H1 (cell line): Measurements from ENCODE around the gene KCNV2. TPM values are rescaled to one million over a fixed set of nuclear protein-coding genes. Genes with fewer than 3 reads are reported as not detected.

Experiments used
- CTCF ChIA-PET: fragments of 300-600 bp; sonication (Branson Sonifier 250); formaldehyde crosslinking; loops from one replicate; lab custom pipeline; 2021; ENCODE audit not compliant: partially characterized antibody; lab: Charles Lee
- POLR2A ChIA-PET: fragments of 300-600 bp; sonication (Branson Sonifier 250); formaldehyde crosslinking; loops from one replicate; lab custom pipeline; 2021; ENCODE audit warnings: inconsistent platforms; ENCODE audit not compliant: partially characterized antibody; lab: Charles Lee
- DNase-seq, 2 experiments: peaks; one replicate each; pipeline versions ENCODE4 v3.0.0 to v3.0.0-alpha.2; 2010 to 2022; ENCODE audit warnings: low spot score in 2 of 2, low read depth in 1 of 2, mixed read lengths in 1 of 2
- FAIRE-seq: peaks from 2 replicates; lab custom pipeline; 2011; peaks lifted over from hg19 to GRCh38; lab: Jason Lieb, UNC
- H2AFZ ChIP-seq: 2 replicates; pipeline ENCODE4 v1.8.1; 2012; ENCODE audit warnings: low read length, inconsistent platforms
- H2AK5ac ChIP-seq: 2 replicates; pipeline ENCODE4 v1.6.1; 2013; ENCODE audit warnings: low read depth, low read length
- H2BK120ac ChIP-seq: replicated peaks from 2 replicates; pipeline ENCODE3; 2013; ENCODE audit warnings: low read depth, low read length, inconsistent platforms
- H2BK12ac ChIP-seq: 2 replicates; pipeline ENCODE4 v1.6.1; 2013; ENCODE audit warnings: low read depth, low read length
- H2BK15ac ChIP-seq: 2 replicates; pipeline ENCODE4 v1.6.1; 2013; ENCODE audit warnings: low read length
- H2BK20ac ChIP-seq: 2 replicates; pipeline ENCODE4 v1.6.1; 2013; ENCODE audit warnings: low read length
- H2BK5ac ChIP-seq: 2 replicates; pipeline ENCODE4 v1.6.1; 2013; ENCODE audit warnings: low read depth, low read length
- H3K14ac ChIP-seq: 2 replicates; pipeline ENCODE4 v1.6.1; 2013; ENCODE audit warnings: inconsistent platforms; ENCODE audit not compliant: insufficient read length
- H3K18ac ChIP-seq: 2 replicates; pipeline ENCODE4 v1.6.1; 2013; ENCODE audit warnings: low read length; ENCODE audit errors: extremely low read depth
- H3K23ac ChIP-seq: 2 replicates; pipeline ENCODE4 v1.6.1; 2013; ENCODE audit warnings: inconsistent platforms; ENCODE audit not compliant: insufficient read length
- H3K23me2 ChIP-seq: 2 replicates; pipeline ENCODE4 v1.6.1; 2013; ENCODE audit warnings: low read depth, low read length
- H3K27ac ChIP-seq: 2 replicates; pipeline ENCODE4 v1.6.1; 2011; ENCODE audit warnings: low read depth, low read length, inconsistent platforms
- H3K27me3 ChIP-seq, 4 experiments: replicated peaks in 1 of 4; 1 replicate in 1 of 4; 2 replicates in 3 of 4; pipeline versions ENCODE4 v1.6.1 to v1.8.1; 2011 to 2013; ENCODE audit warnings: low read length in 3 of 4, mild to moderate bottlenecking in 3 of 4, inconsistent platforms in 2 of 4, mixed read lengths in 2 of 4, moderate library complexity in 1 of 4; ENCODE audit not compliant: control insufficient read depth in 3 of 4, insufficient read depth in 3 of 4; ENCODE audit errors: extremely low read depth in 1 of 4
- H3K36me3 ChIP-seq, 4 experiments: 2 replicates each; pipeline versions ENCODE4 v1.6.1 to v1.8.1; 2011 to 2013; ENCODE audit warnings: mild to moderate bottlenecking in 4 of 4, low read length in 3 of 4, moderate library complexity in 2 of 4, control low read depth in 1 of 4, inconsistent platforms in 1 of 4; ENCODE audit not compliant: insufficient read depth in 4 of 4, control insufficient read depth in 2 of 4
- H3K4ac ChIP-seq: replicated peaks from 2 replicates; pipeline ENCODE3; 2013; ENCODE audit warnings: low read length, low read depth, mixed read lengths, inconsistent platforms; ENCODE audit not compliant: insufficient read length
- H3K4me1 ChIP-seq, 4 experiments: replicated peaks in 1 of 4; 1 replicate in 1 of 4; 2 replicates in 3 of 4; pipeline versions ENCODE4 v1.6.1 to v1.8.1; 2011 to 2013; ENCODE audit warnings: low read length in 3 of 4, inconsistent platforms in 2 of 4, mixed read lengths in 1 of 4; ENCODE audit not compliant: insufficient read depth in 4 of 4, control insufficient read depth in 3 of 4
- H3K4me2 ChIP-seq, 2 experiments: 2 replicates each; pipeline versions ENCODE4 v1.6.1 to v1.8.1; 2011 to 2013; ENCODE audit warnings: low read depth in 2 of 2, low read length in 2 of 2, control low read depth in 1 of 2, inconsistent platforms in 1 of 2, mild to moderate bottlenecking in 1 of 2; ENCODE audit not compliant: insufficient read depth in 1 of 2
- H3K4me3 ChIP-seq, 4 experiments: fragments of 200-600, 300-600 bp in 1 of 4; sonication (generic), shearing (Covaris generic), sonication (Bioruptor Twin) in 1 of 4; 2 replicates each; pipeline versions ENCODE4 v1.5.1 to v1.8.1; 2011 to 2016; ENCODE audit warnings: low read length in 4 of 4, low read depth in 3 of 4, control low read depth in 2 of 4, inconsistent platforms in 2 of 4, mild to moderate bottlenecking in 2 of 4, mixed read lengths in 1 of 4, moderate library complexity in 1 of 4; ENCODE audit not compliant: insufficient read depth in 2 of 4; ENCODE audit errors: extremely low read depth in 1 of 4
- H3K56ac ChIP-seq: replicated peaks from 2 replicates; pipeline ENCODE3; 2013; ENCODE audit warnings: low read depth, mild to moderate bottlenecking, mixed read lengths, low read length, inconsistent platforms; ENCODE audit not compliant: insufficient read length
- H3K79me1 ChIP-seq: 2 replicates; pipeline ENCODE4 v1.6.1; 2013; ENCODE audit warnings: low read depth, low read length, control low read depth
- H3K79me2 ChIP-seq, 2 experiments: 2 replicates each; pipeline versions ENCODE4 v1.6.1 to v1.8.1; 2012 to 2013; ENCODE audit warnings: low read length in 2 of 2, mild to moderate bottlenecking in 2 of 2, inconsistent platforms in 1 of 2; ENCODE audit not compliant: insufficient read depth in 2 of 2, control insufficient read depth in 1 of 2
- H3K9ac ChIP-seq, 4 experiments: replicated peaks in 1 of 4; 1 replicate in 1 of 4; 2 replicates in 3 of 4; pipeline versions ENCODE4 v1.6.1 to v1.8.1; 2011 to 2013; ENCODE audit warnings: low read depth in 3 of 4, low read length in 3 of 4, control low read depth in 2 of 4, mild to moderate bottlenecking in 2 of 4, moderate library complexity in 2 of 4, inconsistent platforms in 1 of 4; ENCODE audit errors: extremely low read depth in 1 of 4
- H3K9me3 ChIP-seq, 2 experiments: 2 replicates each; pipeline versions ENCODE4 v1.6.1 to v1.8.1; 2012 to 2013; ENCODE audit warnings: mild to moderate bottlenecking in 2 of 2, moderate library complexity in 2 of 2, control low read depth in 1 of 2, inconsistent platforms in 1 of 2, low read depth in 1 of 2, low read length in 1 of 2, mixed read lengths in 1 of 2; ENCODE audit not compliant: insufficient read depth in 2 of 2
- H4K20me1 ChIP-seq, 2 experiments: replicated peaks in 1 of 2; 2 replicates each; pipeline versions ENCODE3 to v1.8.1; 2011 to 2013; ENCODE audit warnings: inconsistent platforms in 2 of 2, low read length in 2 of 2, mild to moderate bottlenecking in 1 of 2; ENCODE audit not compliant: insufficient read depth in 2 of 2, control insufficient read depth in 1 of 2
- H4K5ac ChIP-seq: 2 replicates; pipeline ENCODE4 v1.6.1; 2013; ENCODE audit warnings: low read length, low read depth, mixed read lengths, inconsistent platforms; ENCODE audit not compliant: insufficient read length
- H4K8ac ChIP-seq: 2 replicates; pipeline ENCODE4 v1.8.0; 2013; ENCODE audit warnings: mild to moderate bottlenecking, moderate library complexity, low read length, inconsistent platforms; ENCODE audit not compliant: insufficient read depth; ENCODE audit errors: extremely low read depth
- H4K91ac ChIP-seq: replicated peaks from 2 replicates; pipeline ENCODE3; 2013; ENCODE audit warnings: low read length, mixed read lengths, inconsistent platforms; ENCODE audit not compliant: insufficient read length
- BCL11A ChIP-seq, 2 experiments: IDR thresholded peaks; one replicate each; pipeline ENCODE4 v1.6.1; 2011; ENCODE audit warnings: low read depth in 2 of 2, low read length in 2 of 2, mild to moderate bottlenecking in 2 of 2
- E2F6 ChIP-seq: IDR thresholded peaks from 2 replicates; pipeline ENCODE4 v1.6.1; 2012; ENCODE audit warnings: inconsistent platforms
- EGR1 ChIP-seq: IDR thresholded peaks from 2 replicates; pipeline ENCODE4 v1.6.1; 2011; ENCODE audit warnings: low read depth, low read length, borderline replicate concordance
- GABPA ChIP-seq: IDR thresholded peaks from 2 replicates; pipeline ENCODE4 v1.6.1; 2011; ENCODE audit warnings: mild to moderate bottlenecking, low read length, moderate library complexity, borderline replicate concordance; ENCODE audit not compliant: insufficient read depth
- HDAC6 ChIP-seq: IDR thresholded peaks from one replicate; pipeline ENCODE4 v1.7.1; 2012; ENCODE audit warnings: low read depth, mild to moderate bottlenecking, inconsistent platforms, low read length, moderate library complexity
- JUND ChIP-seq: IDR thresholded peaks from 2 replicates; pipeline ENCODE4 v1.6.1; 2011; ENCODE audit warnings: mild to moderate bottlenecking, improper control_type of control experiment, low read length
- MAFK ChIP-seq: IDR thresholded peaks from 2 replicates; pipeline ENCODE4 v1.6.1; 2012; ENCODE audit warnings: low read depth, mild to moderate bottlenecking, improper control_type of control experiment, low read length
- POLR2A ChIP-seq, 2 experiments: IDR thresholded peaks; 1 replicate in 1 of 2; 2 replicates in 1 of 2; pipeline ENCODE4 v1.6.1; 2011; ENCODE audit warnings: low read depth in 2 of 2, low read length in 2 of 2, mild to moderate bottlenecking in 2 of 2; ENCODE audit errors: control extremely low read depth in 1 of 2
- RFX5 ChIP-seq: IDR thresholded peaks from 2 replicates; pipeline ENCODE4 v1.6.1; 2011; ENCODE audit warnings: low read depth, low read length, improper control_type of control experiment, borderline replicate concordance
- SP1 ChIP-seq: IDR thresholded peaks from 2 replicates; pipeline ENCODE4 v1.6.1; 2011; ENCODE audit warnings: low read depth, low read length
- WGBS, 2 experiments: shearing (Covaris generic) in 1 of 2; methylation state at CpG; one replicate each; pipeline versions ENCODE4 v1.1.6 to v1.1.7; 2013 to 2015; ENCODE audit warnings: low lambda C conversion rate in 2 of 2, mixed read lengths in 2 of 2, inconsistent platforms in 1 of 2, low coverage in 1 of 2, missing lambda C conversion rate in 1 of 2; ENCODE audit not compliant: insufficient replicate concordance in 2 of 2, insufficient coverage in 1 of 2, insufficient read length in 1 of 2; ENCODE audit errors: extremely low coverage in 1 of 2, missing lambda C conversion rate in 1 of 2; 5-methylcytosine and 5-hydroxymethylcytosine counted together
- polyA plus RNA-seq, 7 experiments: library from polyadenylated mRNA; depleted of rRNA in 3 of 7; stranded (reverse) in 5 of 7; unstranded in 2 of 7; fragments of >200 nt in 5 of 7; fragments of 200-250 nt in 2 of 7; gene quantifications; 1 replicate in 5 of 7; 2 replicates in 1 of 7; 4 replicates in 1 of 7; pipeline versions ENCODE4 v1.2.1 to v1.2.3, GENCODE V29; 2011 to 2013; ENCODE audit warnings: missing spikeins in 2 of 7, mixed read lengths in 2 of 7
- total RNA-seq: library from RNA; stranded (reverse); fragmentation: NEBNext Ultra II Directional; extraction: Animal tissue kit (Norgen Biotek cat#: 25700); gene quantifications from 2 replicates; pipeline ENCODE4 v1.2.1, GENCODE V29; 2021

Gene KCNV2
- total and polyA plus RNA-seq, 2 of the 8 experiments (the other 6 are each of a cell fraction or from before 2014, with no cell fraction given) = not detected

- Histone ChIP-seq H4K5ac (no peak overlapping the region), H2BK12ac (no peak overlapping the region), H4K91ac (no peak overlapping the region), H2BK120ac (no peak overlapping the region), H4K8ac (no peak overlapping the region), H2AFZ (no peak overlapping the region), H3K4ac (no peak overlapping the region), H3K27me3 (no peaks in the 10 kb centered on the region)
- no peak for FAIRE-seq
- no peak for TF ChIP-seq GABPA
- no peak for TF ChIP-seq MAFK
- TF ChIP-seq E2F6 = no peak
- no peak for TF ChIP-seq SP1
- TF ChIP-seq RFX5 = no peak
- no peak for TF ChIP-seq EGR1
- no peak for TF ChIP-seq JUND
- TF ChIP-seq HDAC6 = no peak
- TF ChIP-seq POLR2A (IDR thresholded peaks at IDR 0.05; ENCODE audit: control extremely low read depth in 1 of 2, low read depth in 2 of 2, low read length in 2 of 2) = no peak
- no peak for TF ChIP-seq BCL11A (IDR thresholded peaks at IDR 0.05; ENCODE audit: low read depth in 2 of 2, low read length in 2 of 2)
- TF ChIP-seq, all 59 proteins: peak for 0
- Histone ChIP-seq H3K79me2 (no peaks in the 10 kb centered on the region), H3K9ac (no peak overlapping the region), H3K18ac (no peak overlapping the region), H3K14ac (no peak overlapping the region), H3K56ac (no peak overlapping the region), H2BK5ac (no peak overlapping the region), H3K23ac (no peak overlapping the region), H3K27ac (no peak overlapping the region), H3K23me2 (no peaks in the 10 kb centered on the region), H3K4me2 (no peak overlapping the region), H3K9me3 (no peaks in the 10 kb centered on the region; a peak in 1 of 4 replicates), H4K20me1 (no peaks in the 10 kb centered on the region), H3K36me3 (peaks cover 0 to 4% (median under 1%) of the 10 kb centered on the region in 4 experiments; a peak in 2 of 8 replicates), H3K4me1 (peaks cover 0 to 2% (median 0%) of the 10 kb centered on the region in 4 experiments; a peak in 3 of 7 replicates), H3K4me3 (no peak overlapping the region), H2AK5ac (no peak overlapping the region), H3K79me1 (no peaks in the 10 kb centered on the region), H2BK20ac (no peak overlapping the region), H2BK15ac (no peak overlapping the region)
- WGBS, 2 experiments = 78% methylated on average over 4 of the region's 4 CpGs; no CpG with 5 or more reads in 1 of the 2 experiments
- ChIA-PET CTCF (interaction anchor here (0.6 to 1.6 kb wide), 7 partner anchors 10 to 592 kb away, joined by 3 to 4 read pairs (median 3); no protein-coding TSS in a partner anchor), POLR2A (no interaction called here)
- no peak for DNase-seq
Measured at GRCh38 chr9:2723376-2724065, 6.2 kb downstream of the KCNV2 start.
